HEK293T (cell line): ENCODE measurements around the gene PSKH1.

Source experiments
- BHLHE40 ChIP-seq: fragments of 450-650 bp; IDR thresholded peaks from 2 replicates; pipeline ENCODE4 v1.6.1; 2016; ENCODE audit warnings: mild to moderate bottlenecking, moderate library complexity, borderline replicate concordance
- CTBP1 ChIP-seq: fragments of 450-650 bp; IDR thresholded peaks from 2 replicates; pipeline ENCODE4 v1.6.1; 2016; ENCODE audit warnings: borderline replicate concordance
- FOXM1 ChIP-seq: fragments of 450-650 bp; IDR thresholded peaks from 2 replicates; pipeline ENCODE4 v1.6.1; 2017; ENCODE audit warnings: mild to moderate bottlenecking, borderline replicate concordance
- L3MBTL2 ChIP-seq: fragments of 450-650 bp; conservative IDR thresholded peaks from 2 replicates; pipeline ENCODE4 v1.6.1; 2016; ENCODE audit warnings: mild to moderate bottlenecking
- NFRKB ChIP-seq: fragments of 450-650 bp; IDR thresholded peaks from 2 replicates; pipeline ENCODE4 v1.6.1; 2016; ENCODE audit warnings: mild to moderate bottlenecking, moderate library complexity
- SP1 ChIP-seq: fragments of 450-650 bp; IDR thresholded peaks from 2 replicates; pipeline ENCODE4 v1.6.1; 2017
- SUZ12 ChIP-seq: fragments of 450-650 bp; IDR thresholded peaks from 2 replicates; pipeline ENCODE4 v1.6.1; 2016; ENCODE audit warnings: mild to moderate bottlenecking

- TF ChIP-seq SUZ12 (no peak), SP1 (no peak), NFRKB (no peak), CTBP1 (no peak), L3MBTL2 (no peak), FOXM1 (no peak), BHLHE40 (no peak)
Measured at GRCh38 chr16:67914758-67915495, 21.9 kb downstream of the PSKH1 start.
